ENCODE results near the gene GSK3A. TPM values are rescaled to one million over a fixed set of nuclear protein-coding genes. Genes with fewer than 3 reads are reported as not detected.
A peak's percentile ranks its signal among the peaks of the same experiment; 100 is the strongest.

The GSK3A gene
- total and polyA plus RNA-seq, 9 of the 15 experiments (the other 6 are each of a cell fraction or from before 2014, with no cell fraction given): 0.62 to 90.7 (median 33.3) TPM

DNA sequence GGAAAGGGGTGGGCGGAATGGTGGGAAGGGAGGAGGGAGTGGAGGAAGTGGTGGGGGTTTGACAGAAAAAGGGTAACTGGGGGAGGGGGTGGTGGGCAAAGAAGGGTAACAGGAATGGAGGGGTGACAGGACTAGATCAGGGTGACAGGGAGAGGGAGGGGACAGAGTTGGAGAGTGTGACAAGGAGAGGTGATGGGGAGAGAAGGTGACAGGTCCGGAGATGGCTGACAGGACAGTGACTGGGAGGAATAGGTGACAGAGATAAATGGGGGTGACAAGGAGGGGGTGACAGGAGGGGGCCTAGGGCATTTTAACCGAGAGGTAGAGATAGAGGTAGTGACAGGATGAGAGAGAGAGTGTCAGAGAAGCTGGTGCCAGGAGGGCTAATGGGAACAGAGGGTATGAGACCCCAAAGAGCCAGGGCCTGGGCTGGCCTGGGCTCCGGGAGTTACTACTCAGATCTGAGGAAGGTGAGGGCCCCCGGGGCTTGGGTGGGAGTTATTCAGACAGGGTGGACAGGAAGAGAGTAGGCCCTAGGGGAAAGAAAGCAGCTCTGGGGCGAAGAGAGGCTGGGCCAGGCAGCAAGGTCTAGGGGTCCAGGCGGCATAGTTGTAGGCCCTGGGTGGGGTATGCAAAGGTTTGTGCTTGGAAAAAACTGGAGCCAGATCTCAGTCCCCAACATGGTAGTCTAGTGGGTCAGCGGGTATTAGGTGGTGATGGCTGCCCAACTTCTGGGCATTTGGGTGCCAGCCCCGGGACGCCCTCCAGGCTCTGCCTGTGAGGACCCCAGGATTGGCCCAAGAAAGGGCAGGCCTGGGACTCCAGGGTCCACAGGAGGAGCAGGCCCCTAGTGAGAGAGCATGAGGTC lies 27.3 kb upstream of the GSK3A start (continued):
- TF ChIP-seq GTF2E2 (tag; IDR thresholded peaks at IDR 0.05) (0 out of 2 replicates have a peak, but pooled peaks have one; percentile 47), ERF (CRISPR knock-in tag; IDR thresholded peaks at IDR 0.05) (no peak), RNF2 (IDR thresholded peaks at IDR 0.05) (no peak), RBM25 (IDR thresholded peaks at IDR 0.05; ENCODE audit: low read depth, low read length, severe bottlenecking) (no peak), ZNF133 (CRISPR knock-in tag; IDR thresholded peaks at IDR 0.05) (no peak), KDM5B (IDR thresholded peaks at IDR 0.05; ENCODE audit: insufficient replicate concordance, low read depth, low read length) (no peak), POLR2B (IDR thresholded peaks at IDR 0.05; ENCODE audit: low read depth, partially characterized antibody) (peak; percentile 41), ZNF696 (CRISPR knock-in tag; conservative IDR thresholded peaks at IDR 0.05) (no peak), TFAM (CRISPR knock-in tag; conservative IDR thresholded peaks at IDR 0.05) (no peak), PHF20 (IDR thresholded peaks at IDR 0.05; ENCODE audit: partially characterized antibody) (peak; percentile 15), OTX1 (CRISPR knock-in tag; IDR thresholded peaks at IDR 0.05) (peak; percentile 79; the same call in 1 of the 2 replicates), SMARCA4 (IDR thresholded peaks at IDR 0.05) (peak; percentile 43; the same call in 1 of the 2 replicates), CBX1 (IDR thresholded peaks at IDR 0.05; ENCODE audit: low read depth) (no peak)
- TF ChIP-seq, protein P1, sequence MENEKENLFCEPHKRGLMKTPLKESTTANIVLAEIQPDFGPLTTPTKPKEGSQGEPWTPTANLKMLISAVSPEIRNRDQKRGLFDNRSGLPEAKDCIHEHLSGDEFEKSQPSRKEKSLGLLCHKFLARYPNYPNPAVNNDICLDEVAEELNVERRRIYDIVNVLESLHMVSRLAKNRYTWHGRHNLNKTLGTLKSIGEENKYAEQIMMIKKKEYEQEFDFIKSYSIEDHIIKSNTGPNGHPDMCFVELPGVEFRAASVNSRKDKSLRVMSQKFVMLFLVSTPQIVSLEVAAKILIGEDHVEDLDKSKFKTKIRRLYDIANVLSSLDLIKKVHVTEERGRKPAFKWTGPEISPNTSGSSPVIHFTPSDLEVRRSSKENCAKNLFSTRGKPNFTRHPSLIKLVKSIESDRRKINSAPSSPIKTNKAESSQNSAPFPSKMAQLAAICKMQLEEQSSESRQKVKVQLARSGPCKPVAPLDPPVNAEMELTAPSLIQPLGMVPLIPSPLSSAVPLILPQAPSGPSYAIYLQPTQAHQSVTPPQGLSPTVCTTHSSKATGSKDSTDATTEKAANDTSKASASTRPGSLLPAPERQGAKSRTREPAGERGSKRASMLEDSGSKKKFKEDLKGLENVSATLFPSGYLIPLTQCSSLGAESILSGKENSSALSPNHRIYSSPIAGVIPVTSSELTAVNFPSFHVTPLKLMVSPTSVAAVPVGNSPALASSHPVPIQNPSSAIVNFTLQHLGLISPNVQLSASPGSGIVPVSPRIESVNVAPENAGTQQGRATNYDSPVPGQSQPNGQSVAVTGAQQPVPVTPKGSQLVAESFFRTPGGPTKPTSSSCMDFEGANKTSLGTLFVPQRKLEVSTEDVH (IDR thresholded peaks at IDR 0.05; ENCODE audit: low read depth, partially characterized antibody): no peak
- TF ChIP-seq, protein P2, sequence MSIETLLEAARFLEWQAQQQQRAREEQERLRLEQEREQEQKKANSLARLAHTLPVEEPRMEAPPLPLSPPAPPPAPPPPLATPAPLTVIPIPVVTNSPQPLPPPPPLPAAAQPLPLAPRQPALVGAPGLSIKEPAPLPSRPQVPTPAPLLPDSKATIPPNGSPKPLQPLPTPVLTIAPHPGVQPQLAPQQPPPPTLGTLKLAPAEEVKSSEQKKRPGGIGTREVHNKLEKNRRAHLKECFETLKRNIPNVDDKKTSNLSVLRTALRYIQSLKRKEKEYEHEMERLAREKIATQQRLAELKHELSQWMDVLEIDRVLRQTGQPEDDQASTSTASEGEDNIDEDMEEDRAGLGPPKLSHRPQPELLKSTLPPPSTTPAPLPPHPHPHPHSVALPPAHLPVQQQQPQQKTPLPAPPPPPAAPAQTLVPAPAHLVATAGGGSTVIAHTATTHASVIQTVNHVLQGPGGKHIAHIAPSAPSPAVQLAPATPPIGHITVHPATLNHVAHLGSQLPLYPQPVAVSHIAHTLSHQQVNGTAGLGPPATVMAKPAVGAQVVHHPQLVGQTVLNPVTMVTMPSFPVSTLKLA (conservative IDR thresholded peaks at IDR 0.05): no peak
- TF ChIP-seq, protein P3, sequence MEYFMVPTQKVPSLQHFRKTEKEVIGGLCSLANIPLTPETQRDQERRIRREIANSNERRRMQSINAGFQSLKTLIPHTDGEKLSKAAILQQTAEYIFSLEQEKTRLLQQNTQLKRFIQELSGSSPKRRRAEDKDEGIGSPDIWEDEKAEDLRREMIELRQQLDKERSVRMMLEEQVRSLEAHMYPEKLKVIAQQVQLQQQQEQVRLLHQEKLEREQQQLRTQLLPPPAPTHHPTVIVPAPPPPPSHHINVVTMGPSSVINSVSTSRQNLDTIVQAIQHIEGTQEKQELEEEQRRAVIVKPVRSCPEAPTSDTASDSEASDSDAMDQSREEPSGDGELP (CRISPR knock-in tag; IDR thresholded peaks at IDR 0.05; ENCODE audit: borderline replicate concordance): 0 out of 2 replicates have a peak, but pooled peaks have one; percentile 10
- TF ChIP-seq, protein P4, sequence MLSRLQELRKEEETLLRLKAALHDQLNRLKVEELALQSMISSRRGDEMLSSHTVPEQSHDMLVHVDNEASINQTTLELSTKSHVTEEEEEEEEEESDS (CRISPR knock-in tag; IDR thresholded peaks at IDR 0.05): no peak
- TF ChIP-seq, protein P5, sequence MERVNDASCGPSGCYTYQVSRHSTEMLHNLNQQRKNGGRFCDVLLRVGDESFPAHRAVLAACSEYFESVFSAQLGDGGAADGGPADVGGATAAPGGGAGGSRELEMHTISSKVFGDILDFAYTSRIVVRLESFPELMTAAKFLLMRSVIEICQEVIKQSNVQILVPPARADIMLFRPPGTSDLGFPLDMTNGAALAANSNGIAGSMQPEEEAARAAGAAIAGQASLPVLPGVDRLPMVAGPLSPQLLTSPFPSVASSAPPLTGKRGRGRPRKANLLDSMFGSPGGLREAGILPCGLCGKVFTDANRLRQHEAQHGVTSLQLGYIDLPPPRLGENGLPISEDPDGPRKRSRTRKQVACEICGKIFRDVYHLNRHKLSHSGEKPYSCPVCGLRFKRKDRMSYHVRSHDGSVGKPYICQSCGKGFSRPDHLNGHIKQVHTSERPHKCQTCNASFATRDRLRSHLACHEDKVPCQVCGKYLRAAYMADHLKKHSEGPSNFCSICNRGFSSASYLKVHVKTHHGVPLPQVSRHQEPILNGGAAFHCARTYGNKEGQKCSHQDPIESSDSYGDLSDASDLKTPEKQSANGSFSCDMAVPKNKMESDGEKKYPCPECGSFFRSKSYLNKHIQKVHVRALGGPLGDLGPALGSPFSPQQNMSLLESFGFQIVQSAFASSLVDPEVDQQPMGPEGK (CRISPR knock-in tag; IDR thresholded peaks at IDR 0.05; ENCODE audit: borderline replicate concordance): no peak
